DND-41 (cell line): Measurements from ENCODE around the gene PLAGL2.

Source experiments
- ATAC-seq: fragments of 200-7000 bp; cut with Tn5 transposase; 3 replicates; pipeline ENCODE4 v1.9.1; 2021; ENCODE audit warnings: low read depth; ENCODE audit not compliant: insufficient read depth
- DNase-seq: peaks from one replicate; pipeline ENCODE4 v3.0.0-alpha.2; 2020
- H2AFZ ChIP-seq: 2 replicates; pipeline ENCODE4 v1.6.0; 2012; ENCODE audit warnings: low read depth, low read length
- H3K27ac ChIP-seq: 2 replicates; pipeline ENCODE4 v1.5.1; 2012; ENCODE audit warnings: low read length, inconsistent platforms
- H3K27me3 ChIP-seq: fragments of 200-600 bp; sonication (generic); 2 replicates; pipeline ENCODE4 v1.6.0; 2012; ENCODE audit warnings: low read length, mild to moderate bottlenecking, inconsistent platforms; ENCODE audit not compliant: insufficient read depth, poor library complexity
- H3K36me3 ChIP-seq: 2 replicates; pipeline ENCODE4 v1.5.1; 2012; ENCODE audit warnings: low read length, inconsistent platforms; ENCODE audit not compliant: insufficient read depth
- H3K4me1 ChIP-seq: 2 replicates; pipeline ENCODE4 v1.5.1; 2012; ENCODE audit warnings: mild to moderate bottlenecking, low read length; ENCODE audit not compliant: insufficient read depth
- H3K4me2 ChIP-seq: 2 replicates; pipeline ENCODE4 v1.6.0; 2012; ENCODE audit warnings: mild to moderate bottlenecking, moderate library complexity, low read length, inconsistent platforms; ENCODE audit not compliant: insufficient read depth
- H3K4me3 ChIP-seq, 2 experiments: fragments of 200-600 bp in 1 of 2; shearing (Covaris generic) in 1 of 2; 2 replicates each; pipeline ENCODE4 v1.5.1; 2012 to 2016; ENCODE audit warnings: inconsistent platforms in 2 of 2, low read length in 2 of 2, mild to moderate bottlenecking in 2 of 2, low read depth in 1 of 2, moderate library complexity in 1 of 2
- H3K79me2 ChIP-seq: 2 replicates; pipeline ENCODE4 v1.6.0; 2012; ENCODE audit warnings: low read length, inconsistent platforms; ENCODE audit not compliant: insufficient read depth
- H3K9ac ChIP-seq: 2 replicates; pipeline ENCODE4 v1.6.0; 2012; ENCODE audit warnings: low read depth, mild to moderate bottlenecking, inconsistent platforms, low read length, moderate library complexity
- H3K9me3 ChIP-seq: 2 replicates; pipeline ENCODE4 v1.5.1; 2012; ENCODE audit warnings: low read length, moderate library complexity, mild to moderate bottlenecking, inconsistent platforms; ENCODE audit not compliant: insufficient read depth, severe bottlenecking
- H4K20me1 ChIP-seq: 2 replicates; pipeline ENCODE4 v1.6.0; 2012; ENCODE audit warnings: low read length; ENCODE audit not compliant: insufficient read depth
- CTCF ChIP-seq: IDR thresholded peaks from 2 replicates; pipeline ENCODE4 v1.5.1; 2012; ENCODE audit warnings: borderline replicate concordance, low read length, moderate library complexity, mild to moderate bottlenecking; ENCODE audit not compliant: poor library complexity, severe bottlenecking; ENCODE audit errors: extremely low read depth
- EZH2 ChIP-seq: IDR thresholded peaks from 3 replicates; pipeline ENCODE4 v1.6.1; 2012; ENCODE audit warnings: borderline replicate concordance, low read depth, mild to moderate bottlenecking, moderate library complexity, low read length, inconsistent platforms; ENCODE audit not compliant: severe bottlenecking

Gene PLAGL2

GRCh38 chr20:32189123-32189410, 18.5 kb downstream of the PLAGL2 start:
- TF ChIP-seq EZH2 (no peak), CTCF (no peak)
- H3K36me3 ChIP-seq: peaks cover 13% of the 10 kb centered on the region; the same call in 1 of the 2 replicates
- H3K27me3 ChIP-seq: no peaks in the 10 kb centered on the region
- peak overlapping the region; percentile 74 for H3K9ac ChIP-seq
- H3K4me1 ChIP-seq: peaks cover 26% of the 10 kb centered on the region
- peak overlapping the region in 1 of 2 experiments; percentile 56; a peak in 2 of 4 replicates for H3K4me3 ChIP-seq
- H3K79me2 ChIP-seq: peaks cover 9% of the 10 kb centered on the region
- H3K4me2 ChIP-seq: peak overlapping the region; percentile 67
- DNase-seq (no peak), ATAC-seq (no peak)
- H3K9me3 ChIP-seq: no peaks in the 10 kb centered on the region
- H3K27ac ChIP-seq: no peak overlapping the region
- peak overlapping the region; percentile 62 for H2AFZ ChIP-seq
- H4K20me1 ChIP-seq: peaks cover 8% of the 10 kb centered on the region; the same call in 1 of the 2 replicates

GRCh38 chr20:32188376-32189122, 19.0 kb downstream of the PLAGL2 start:
- H2AFZ ChIP-seq: no peak overlapping the region
- no peak overlapping the region for H3K27ac ChIP-seq
- no peaks in the 10 kb centered on the region for H3K27me3 ChIP-seq
- TF ChIP-seq CTCF: no peak
- TF ChIP-seq EZH2: no peak
- DNase-seq (no peak), ATAC-seq (no peak)
- H3K9ac ChIP-seq: peak overlapping the region; percentile 74; the same call in 1 of the 2 replicates
- peak overlapping the region; percentile 67 for H3K4me2 ChIP-seq
- no peaks in the 10 kb centered on the region for H3K9me3 ChIP-seq
- peaks cover 9% of the 10 kb centered on the region for H3K79me2 ChIP-seq
- peaks cover 26% of the 10 kb centered on the region for H3K4me1 ChIP-seq
- H3K36me3 ChIP-seq: peaks cover 10% of the 10 kb centered on the region; the same call in 1 of the 2 replicates
- peaks cover 8% of the 10 kb centered on the region; the same call in 1 of the 2 replicates for H4K20me1 ChIP-seq
- peak overlapping the region in 1 of 2 experiments; percentile 56; a peak in 1 of 4 replicates for H3K4me3 ChIP-seq

GRCh38 chr20:32186506-32186905, 21.0 kb downstream of the PLAGL2 start:
- TF ChIP-seq CTCF (no peak), EZH2 (no peak)
- Histone ChIP-seq H3K4me3 (no peak overlapping the region), H3K4me1 (peaks cover 26% of the 10 kb centered on the region), H3K27ac (no peak overlapping the region), H4K20me1 (peaks cover 3% of the 10 kb centered on the region; the same call in 1 of the 2 replicates), H2AFZ (no peak overlapping the region), H3K27me3 (no peaks in the 10 kb centered on the region), H3K4me2 (no peak overlapping the region), H3K79me2 (peaks cover 9% of the 10 kb centered on the region), H3K9me3 (no peaks in the 10 kb centered on the region), H3K9ac (no peak overlapping the region), H3K36me3 (0 out of 2 replicates have a peak, but pooled peaks cover 2% of the 10 kb centered on the region)
- ATAC-seq (no peak), DNase-seq (no peak)
